Inflammatory macrophage (primary cell): ENCODE results near the gene NCOA5.

Source experiments
- DNase-seq, 2 donors: peaks; one replicate each; pipeline ENCODE4 v3.0.0-alpha.2; 2020 to 2022
- total RNA-seq, 18 experiments: gene quantifications; one replicate each; lab custom pipeline; 2026; ENCODE audit warnings: mixed read lengths in 6 of 18, inconsistent platforms in 2 of 18; lab: John Stamatoyannopoulos, UW

NCOA5 gene
- 15.3 to 34.2 (median 20.8) reads per million in 18 experiments for total RNA-seq

DNA sequence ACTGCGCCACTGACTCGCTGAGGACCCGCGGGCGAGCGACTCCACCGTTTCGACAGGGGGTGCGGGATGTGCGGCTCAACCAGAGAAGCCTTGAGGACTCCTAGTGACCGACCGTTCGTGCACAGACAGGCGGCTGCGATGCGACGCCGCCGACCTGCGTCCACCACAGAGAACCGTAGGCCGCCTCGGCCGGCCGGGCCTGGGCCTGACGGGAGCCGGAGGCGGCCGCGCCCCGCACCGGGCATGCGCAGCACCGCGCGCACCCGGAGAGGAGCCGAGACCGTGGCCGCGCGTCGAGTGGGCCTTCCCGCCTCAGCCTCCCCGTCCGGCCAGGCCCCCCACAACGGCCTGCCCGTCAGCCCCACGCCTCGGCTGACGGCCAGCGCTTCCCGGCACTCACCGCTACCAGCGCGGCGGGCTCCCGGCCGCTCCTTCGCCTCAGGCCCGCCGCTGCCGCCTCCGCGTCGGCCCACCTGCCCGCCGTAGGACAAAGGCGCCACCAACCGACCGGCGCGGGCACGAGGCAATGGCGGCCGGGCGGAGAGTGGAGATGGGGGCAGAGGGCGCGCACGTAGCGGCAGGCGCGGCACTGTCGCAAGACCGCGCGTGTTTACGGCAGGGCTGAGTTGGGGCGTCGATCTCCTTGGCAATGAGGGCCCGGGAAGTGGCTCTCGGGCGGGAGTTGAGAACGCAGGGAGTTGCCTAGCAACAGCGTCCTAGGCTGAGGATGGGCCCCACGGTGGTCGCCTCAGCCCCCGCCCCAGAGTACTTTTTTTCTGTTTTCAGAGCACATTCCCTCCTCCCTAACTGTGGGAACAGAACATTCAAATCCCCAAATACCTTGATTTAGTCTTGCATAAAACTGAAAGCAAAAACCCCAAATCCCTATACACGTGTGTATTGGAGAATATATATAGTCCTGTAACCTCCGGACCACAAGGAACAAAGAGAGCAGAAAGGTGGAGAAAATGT, at the start of gene NCOA5:
NCOA5 (minus strand) TSS at position 546 of the 972 bp plus-strand sequence. CDS start 10,538 bp downstream, outside the sequence.
- DNase-seq: peak; percentile 96 to 97

GRCh38 chr20:46139266-46139889, 49.6 kb upstream of the NCOA5 start:
- DNase-seq: no peak

- no peak for DNase-seq
These were observed 48.1 kb upstream of the NCOA5 start for GRCh38 chr20:46137816-46138215.

DNA sequence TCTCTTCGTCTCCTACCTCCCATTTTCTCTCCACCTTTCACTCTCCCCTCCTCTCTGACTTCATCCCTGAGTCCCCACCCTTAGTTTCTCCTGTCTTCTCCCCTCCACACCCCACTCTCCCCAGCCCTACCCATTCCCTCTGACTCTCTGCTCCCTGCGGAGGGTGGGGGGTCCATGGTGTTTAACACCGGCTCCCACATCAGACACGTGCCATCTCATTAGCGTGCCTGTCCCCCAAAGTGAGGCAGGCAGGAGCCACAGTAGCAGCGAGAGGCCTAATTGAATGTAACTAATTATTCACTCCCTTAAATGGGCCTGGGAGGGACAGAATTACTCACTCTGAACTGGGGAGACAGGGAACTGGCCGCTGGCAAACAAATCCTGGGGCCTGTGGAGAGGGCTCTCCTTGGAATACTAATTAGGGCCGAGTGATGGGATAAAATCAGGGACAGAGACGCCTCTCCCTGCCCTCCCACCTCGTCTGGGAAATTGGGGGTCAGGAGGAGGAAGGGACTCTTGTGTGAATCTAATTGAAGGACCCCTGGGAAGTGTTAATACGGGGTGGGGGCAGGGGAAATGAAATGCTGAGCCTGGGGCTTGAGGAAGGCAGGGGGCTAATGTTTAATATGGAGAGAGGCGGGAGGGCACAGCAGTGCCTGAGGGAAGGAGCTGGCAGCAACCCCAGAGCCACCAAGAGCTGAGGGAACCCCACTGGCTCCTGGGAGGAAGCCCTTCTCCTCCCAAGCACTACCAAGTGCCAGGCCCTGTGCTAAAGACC, 46.3 kb upstream of the NCOA5 start:
- DNase-seq: no peak

DNA sequence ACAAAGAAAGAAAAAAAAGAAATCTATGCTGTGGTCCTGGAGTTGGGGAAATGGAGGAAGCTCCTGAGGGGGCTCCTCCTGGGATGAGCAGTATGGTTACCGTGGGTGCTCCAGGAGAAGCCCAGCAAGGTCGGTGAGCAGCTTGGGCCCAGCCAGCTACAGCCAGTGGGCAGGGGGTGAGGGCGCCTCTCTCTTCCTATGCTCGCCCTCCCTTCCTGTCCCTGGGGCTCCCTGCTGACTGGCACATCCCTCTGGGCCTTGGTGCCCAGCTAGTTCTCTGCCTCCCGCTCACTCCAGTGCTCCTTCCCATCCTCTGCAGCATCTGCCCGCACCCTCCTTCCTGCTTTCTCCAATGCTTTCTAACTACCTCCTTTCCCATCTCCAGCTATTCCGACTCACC, 45.0 kb upstream of the NCOA5 start:
- no peak for DNase-seq

GRCh38 chr20:46133886-46134654, 44.3 kb upstream of the NCOA5 start:
- DNase-seq: no peak

DNA sequence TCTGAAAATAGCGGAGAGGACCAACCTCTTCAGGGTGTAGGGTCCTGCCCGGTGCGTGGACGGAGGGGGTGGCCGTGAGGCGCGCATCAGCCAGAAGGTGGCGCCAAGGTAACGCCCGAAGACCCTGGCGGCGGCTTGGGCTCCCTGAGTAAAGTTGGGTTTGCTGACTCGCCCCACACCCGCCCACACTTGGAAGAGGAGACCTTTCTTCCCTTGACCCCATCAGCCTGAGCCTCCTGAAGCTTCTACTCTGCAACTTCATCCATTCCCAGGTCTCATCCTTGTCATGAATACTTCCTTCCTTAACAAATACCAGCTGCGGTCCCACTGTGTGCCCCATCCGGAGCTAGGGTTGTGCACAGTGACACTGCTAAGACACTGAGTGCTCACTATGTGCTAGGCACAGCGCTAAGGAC, 43.0 kb upstream of the NCOA5 start:
- peak; percentile 58 to 64 for DNase-seq

DNA sequence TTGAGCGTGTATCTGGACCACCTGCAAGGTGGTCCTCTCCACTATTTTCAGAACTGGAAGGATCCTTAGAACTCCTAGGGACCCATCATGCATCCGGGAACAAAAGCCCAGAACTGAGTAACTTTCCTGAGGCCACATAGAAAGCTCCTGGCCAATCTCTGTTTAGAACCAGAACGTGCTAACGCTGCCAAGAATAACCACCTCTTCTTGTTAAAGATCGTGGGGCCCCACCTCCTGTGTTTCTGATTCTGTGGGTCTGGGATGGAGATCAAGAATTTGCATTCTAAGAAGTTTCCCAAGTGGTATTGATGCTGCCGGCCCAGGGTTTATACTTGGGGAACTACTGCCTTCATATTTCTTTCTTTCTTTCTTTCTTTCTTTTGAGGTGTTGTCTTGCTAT, 41.6 kb upstream of the NCOA5 start:
- DNase-seq: no peak

DNA sequence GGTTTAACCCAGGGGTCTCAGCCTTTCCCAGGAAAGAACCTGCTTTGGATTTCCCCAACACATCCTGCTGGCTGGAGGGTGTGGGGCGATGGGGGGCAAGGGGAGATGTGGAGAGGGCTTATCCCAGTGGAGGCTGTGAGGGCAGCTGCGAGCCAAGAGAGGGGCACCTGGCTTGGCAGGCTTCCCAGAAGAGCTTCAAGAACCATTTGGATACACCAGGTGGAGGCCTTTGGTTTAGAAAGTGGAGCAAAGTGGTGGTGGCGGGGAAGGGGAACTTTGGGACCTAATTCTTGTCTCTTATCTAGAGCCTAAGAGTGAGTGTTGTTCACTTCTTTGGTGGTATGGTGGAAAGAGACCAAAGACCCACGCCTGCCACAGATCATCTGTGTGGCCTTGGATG, 40.8 kb upstream of the NCOA5 start:
- DNase-seq: no peak

DNA sequence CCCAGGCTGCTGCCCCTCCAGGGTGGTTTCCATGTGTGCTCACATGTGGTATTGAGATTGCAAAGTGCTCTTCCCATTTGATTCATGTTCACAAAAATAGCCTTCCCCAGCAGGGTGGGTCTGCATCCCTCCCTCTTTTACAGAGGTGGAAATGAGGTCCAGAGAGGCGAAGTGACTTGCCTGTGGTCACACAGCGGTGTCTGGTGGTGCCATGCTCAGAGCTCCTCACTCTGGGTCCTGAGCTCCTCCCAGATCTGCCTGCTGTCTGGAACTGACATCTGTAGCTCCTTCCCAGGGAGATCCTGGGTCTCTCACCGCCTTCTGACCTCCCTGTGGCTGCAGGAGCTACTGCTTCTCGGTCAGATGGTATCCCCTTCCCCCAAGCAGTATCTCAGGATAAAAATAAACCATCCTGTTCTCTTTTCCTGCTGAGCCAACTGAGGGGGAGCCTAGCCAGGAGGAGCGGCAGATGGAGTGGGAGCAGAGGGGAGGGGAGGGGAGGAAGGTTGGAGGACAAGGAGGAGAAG, 40.3 kb upstream of the NCOA5 start:
- no peak for DNase-seq

- no peak for DNase-seq
These were observed 38.8 kb upstream of the NCOA5 start for GRCh38 chr20:46128310-46129151.

DNA sequence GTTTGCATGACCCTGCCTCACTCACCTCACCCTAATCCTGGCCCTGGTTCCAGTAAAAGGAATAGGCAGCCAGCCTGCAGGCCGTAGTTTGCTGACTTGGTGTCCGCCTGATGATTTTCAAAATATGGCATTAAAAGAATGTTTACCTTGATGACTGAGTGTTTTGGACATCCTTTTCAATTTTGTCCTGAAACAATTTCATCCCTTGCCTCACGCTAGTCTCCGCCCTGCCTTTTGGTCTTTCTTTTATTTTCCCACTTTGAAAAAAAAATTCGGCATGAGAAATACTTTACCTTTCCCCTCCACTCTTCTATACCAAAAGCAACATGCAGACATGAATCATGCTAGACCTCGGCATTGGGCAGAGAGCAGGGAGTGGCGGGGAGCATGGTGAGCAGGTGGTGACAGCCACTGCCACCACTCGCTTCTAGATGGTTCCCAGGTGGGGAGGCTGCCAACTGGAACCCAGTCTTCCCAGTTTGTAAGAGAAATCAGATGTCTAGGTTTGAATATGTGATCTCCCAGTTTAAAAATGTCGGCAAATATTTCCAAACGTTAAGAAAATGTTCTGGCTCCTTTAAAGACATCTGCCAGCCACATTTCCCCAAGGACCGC, 37.7 kb upstream of the NCOA5 start:
- DNase-seq: no peak

- DNase-seq: no peak
These were observed 36.8 kb upstream of the NCOA5 start for GRCh38 chr20:46126440-46127056.

GRCh38 chr20:46123482-46124245, 33.9 kb upstream of the NCOA5 start:
- no peak for DNase-seq

GRCh38 chr20:46122516-46123481, 33.0 kb upstream of the NCOA5 start:
- DNase-seq: no peak

DNA sequence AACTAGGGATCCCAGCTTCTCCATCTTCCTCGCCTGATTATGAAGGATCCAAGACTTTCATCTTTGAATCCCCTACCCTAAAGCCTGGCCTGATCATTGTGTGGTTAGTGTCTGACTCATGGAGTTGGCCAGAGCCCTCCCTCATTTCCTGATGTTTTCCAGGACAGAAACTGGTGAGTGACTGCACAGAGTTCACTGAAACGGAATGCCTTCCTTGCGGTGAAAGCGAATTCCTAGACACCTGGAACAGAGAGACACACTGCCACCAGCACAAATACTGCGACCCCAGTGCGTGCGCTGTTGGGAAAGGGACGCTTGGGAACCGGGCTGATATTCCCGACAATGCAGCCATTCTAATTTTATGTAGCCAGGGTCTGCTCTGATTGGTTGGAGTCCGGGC, 32.3 kb upstream of the NCOA5 start:
- DNase-seq: no peak

DNA sequence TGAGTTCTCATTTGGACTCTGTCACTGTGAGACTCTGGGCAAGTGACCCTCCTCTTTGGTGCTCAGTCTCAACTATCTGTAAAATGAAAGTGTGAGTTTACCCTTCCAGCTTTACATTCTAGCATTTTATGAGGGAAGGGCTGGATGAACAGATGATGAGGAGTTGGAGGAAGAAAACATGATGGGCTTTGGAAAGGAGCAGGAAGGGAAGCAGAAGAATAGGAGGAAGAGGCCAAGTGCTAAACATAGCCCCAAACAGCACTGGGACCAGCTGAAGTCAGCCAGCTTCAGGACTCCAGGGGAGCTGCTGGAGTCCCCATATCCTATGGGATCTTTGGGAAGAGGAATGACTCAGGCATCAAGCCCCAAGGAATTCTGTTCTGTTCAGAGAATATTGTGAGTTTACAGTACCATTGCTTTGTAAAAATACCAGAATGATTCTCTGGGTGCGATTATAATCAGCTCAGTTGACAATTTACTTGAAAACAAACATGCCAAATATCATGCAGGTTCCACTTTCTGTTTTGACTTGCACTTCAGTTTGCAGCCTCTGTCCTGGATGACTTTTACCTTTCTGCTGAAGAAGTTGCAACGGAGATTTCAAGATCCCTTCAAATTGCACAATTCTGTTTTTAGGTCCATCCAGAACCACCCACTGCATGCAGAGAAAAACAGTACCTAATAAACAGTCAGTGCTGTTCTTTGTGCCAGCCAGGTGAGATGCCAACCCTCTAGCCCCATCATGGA, 31.6 kb upstream of the NCOA5 start:
- no peak for DNase-seq
